ENCODE measurements around the gene FOXJ3. TPM values are rescaled to one million over a fixed set of nuclear protein-coding genes. Genes with fewer than 3 reads are reported as not detected.

Gene FOXJ3
- total and polyA plus RNA-seq, 8 donors: 6.8 to 25.5 (median 20.2) TPM

DNA sequence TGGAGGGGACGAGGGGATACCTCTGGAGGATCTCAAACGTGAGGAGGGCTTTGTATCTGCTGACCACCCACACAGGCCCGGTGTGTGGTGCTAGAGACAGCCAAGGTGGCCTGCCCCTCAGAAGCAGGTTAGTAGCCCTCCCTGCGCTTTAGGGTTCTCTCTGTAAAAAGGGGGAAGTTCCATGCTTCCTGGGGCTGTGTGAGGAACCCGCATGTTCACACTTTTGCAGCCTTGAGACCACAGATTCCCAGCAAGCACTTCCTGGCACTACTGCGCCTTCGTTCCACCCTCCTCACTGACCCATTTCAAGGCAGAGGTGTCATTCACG lies 189.7 kb downstream of the FOXJ3 start:
- Histone ChIP-seq H3K4me3 (no peak overlapping the region), H3K27ac (no peak overlapping the region), H3K4me1 (peaks cover 0 to 4% (median 0%) of the 10 kb centered on the region in 3 donors), H3K9me3 (no peaks in the 10 kb centered on the region), H3K27me3 (no peaks in the 10 kb centered on the region), H3K36me3 (no peaks in the 10 kb centered on the region)
- 66 to 81% methylated on average over 8 of the region's 8 CpGs for WGBS, 2 donors
- ATAC-seq (no peak), FAIRE-seq (no peak), DNase-seq (peak in 1 of 6 donors; percentile 6)
- TF ChIP-seq CTCF (IDR thresholded peaks at IDR 0.05): no peak
- intact Hi-C loops (cut with DNase I): no loop called here

DNA sequence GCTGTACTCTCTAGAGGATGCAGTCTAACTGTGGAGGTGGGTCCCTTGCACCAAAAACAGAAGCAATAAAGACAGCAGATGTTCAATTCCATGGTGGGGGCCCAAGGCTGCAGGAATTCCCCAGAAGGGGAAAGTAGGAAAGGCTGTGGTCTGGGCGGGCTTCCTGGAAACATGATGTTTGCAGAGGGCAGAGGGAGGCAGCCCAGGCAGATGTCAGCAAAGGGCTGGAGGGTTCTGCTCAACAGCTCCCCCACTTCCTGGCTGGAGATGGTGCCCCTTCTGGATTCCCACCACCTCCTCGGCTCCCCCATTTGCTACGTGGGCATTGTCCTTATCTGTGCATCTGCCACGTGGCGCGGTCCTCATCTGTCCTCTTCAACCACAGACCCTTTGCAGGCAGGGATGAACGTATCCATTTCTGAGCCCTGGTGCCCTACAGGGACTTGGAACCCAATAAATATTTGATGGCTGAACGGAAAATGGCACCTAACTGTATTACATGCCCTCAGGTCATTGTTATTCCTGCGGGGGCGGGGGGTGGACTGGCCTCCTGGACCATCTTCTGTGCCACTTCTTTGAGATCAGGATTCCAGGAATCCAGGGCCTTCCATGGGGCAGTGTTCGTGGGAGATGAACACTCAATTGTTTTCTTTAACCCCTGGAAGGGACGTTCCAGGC lies 190.2 kb downstream of the FOXJ3 start:
- TF ChIP-seq CTCF (IDR thresholded peaks at IDR 0.05): no peak
- ATAC-seq (no peak), FAIRE-seq (no peak), DNase-seq (peak in 1 of 6 donors; percentile 9)
- no peaks in the 10 kb centered on the region for H3K9me3 ChIP-seq
- 61 to 66% methylated on average over 12 of the region's 12 CpGs for WGBS, 2 donors
- no peaks in the 10 kb centered on the region for H3K27me3 ChIP-seq
- no peak overlapping the region for H3K27ac ChIP-seq
- intact Hi-C loops (cut with DNase I): no loop called here
- H3K4me1 ChIP-seq: peaks cover 0 to 4% (median 0%) of the 10 kb centered on the region in 3 donors
- no peak overlapping the region for H3K4me3 ChIP-seq
- no peaks in the 10 kb centered on the region for H3K36me3 ChIP-seq

GRCh38 chr1:42143896-42144710 lies 190.9 kb downstream of the FOXJ3 start:
- intact Hi-C loops (cut with DNase I): no loop called here

GRCh38 chr1:42142894-42143675 lies 191.9 kb downstream of the FOXJ3 start:
- no peak overlapping the region for H3K27ac ChIP-seq
- H3K9me3 ChIP-seq: no peaks in the 10 kb centered on the region
- DNase-seq (peak in 1 of 6 donors; percentile 2), ATAC-seq (no peak), FAIRE-seq (no peak)
- no peak overlapping the region for H3K4me3 ChIP-seq
- H3K27me3 ChIP-seq: no peaks in the 10 kb centered on the region
- TF ChIP-seq CTCF (IDR thresholded peaks at IDR 0.05): no peak
- H3K4me1 ChIP-seq: peaks cover 0 to 4% (median 0%) of the 10 kb centered on the region in 3 donors
- H3K36me3 ChIP-seq: no peaks in the 10 kb centered on the region
- WGBS, 2 donors: 38 to 43% methylated on average over 4 of the region's 4 CpGs
- intact Hi-C loops (cut with DNase I): no loop called here

More at GRCh38 chr1:42143896-42144710, 190.9 kb downstream of the FOXJ3 start:
- Histone ChIP-seq H3K27ac (no peak overlapping the region), H3K4me3 (no peak overlapping the region), H3K4me1 (peaks cover 0 to 4% (median 0%) of the 10 kb centered on the region in 3 donors), H3K9me3 (no peaks in the 10 kb centered on the region), H3K27me3 (no peaks in the 10 kb centered on the region), H3K36me3 (no peaks in the 10 kb centered on the region)
- DNase-seq: peak in 1 of 6 donors; percentile 6
- TF ChIP-seq CTCF (IDR thresholded peaks at IDR 0.05): no peak
- ATAC-seq: no peak
- no peak for FAIRE-seq
- WGBS, 2 donors: 42 to 51% methylated on average over 13 of the region's 13 CpGs
